H1 (cell line): ENCODE results near the gene CEP104. TPM values are rescaled to one million over a fixed set of nuclear protein-coding genes. Genes with fewer than 3 reads are reported as not detected.

Experiments
- CTCF ChIA-PET: fragments of 300-600 bp; sonication (Branson Sonifier 250); formaldehyde crosslinking; loops from one replicate; lab custom pipeline; 2021; ENCODE audit not compliant: partially characterized antibody; lab: Charles Lee
- POLR2A ChIA-PET: fragments of 300-600 bp; sonication (Branson Sonifier 250); formaldehyde crosslinking; loops from one replicate; lab custom pipeline; 2021; ENCODE audit warnings: inconsistent platforms; ENCODE audit not compliant: partially characterized antibody; lab: Charles Lee
- DNase-seq, 2 experiments: peaks; one replicate each; pipeline versions ENCODE4 v3.0.0 to v3.0.0-alpha.2; 2010 to 2022; ENCODE audit warnings: low spot score in 2 of 2, low read depth in 1 of 2, mixed read lengths in 1 of 2
- FAIRE-seq: peaks from 2 replicates; lab custom pipeline; 2011; peaks lifted over from hg19 to GRCh38; lab: Jason Lieb, UNC
- H2AFZ ChIP-seq: 2 replicates; pipeline ENCODE4 v1.8.1; 2012; ENCODE audit warnings: low read length, inconsistent platforms
- H2AK5ac ChIP-seq: 2 replicates; pipeline ENCODE4 v1.6.1; 2013; ENCODE audit warnings: low read depth, low read length
- H2BK120ac ChIP-seq: replicated peaks from 2 replicates; pipeline ENCODE3; 2013; ENCODE audit warnings: low read depth, low read length, inconsistent platforms
- H2BK12ac ChIP-seq: 2 replicates; pipeline ENCODE4 v1.6.1; 2013; ENCODE audit warnings: low read depth, low read length
- H2BK15ac ChIP-seq: 2 replicates; pipeline ENCODE4 v1.6.1; 2013; ENCODE audit warnings: low read length
- H2BK20ac ChIP-seq: 2 replicates; pipeline ENCODE4 v1.6.1; 2013; ENCODE audit warnings: low read length
- H2BK5ac ChIP-seq: 2 replicates; pipeline ENCODE4 v1.6.1; 2013; ENCODE audit warnings: low read depth, low read length
- H3K14ac ChIP-seq: 2 replicates; pipeline ENCODE4 v1.6.1; 2013; ENCODE audit warnings: inconsistent platforms; ENCODE audit not compliant: insufficient read length
- H3K18ac ChIP-seq: 2 replicates; pipeline ENCODE4 v1.6.1; 2013; ENCODE audit warnings: low read length; ENCODE audit errors: extremely low read depth
- H3K23ac ChIP-seq: 2 replicates; pipeline ENCODE4 v1.6.1; 2013; ENCODE audit warnings: inconsistent platforms; ENCODE audit not compliant: insufficient read length
- H3K23me2 ChIP-seq: 2 replicates; pipeline ENCODE4 v1.6.1; 2013; ENCODE audit warnings: low read depth, low read length
- H3K27ac ChIP-seq: 2 replicates; pipeline ENCODE4 v1.6.1; 2011; ENCODE audit warnings: low read depth, low read length, inconsistent platforms
- H3K27me3 ChIP-seq, 4 experiments: replicated peaks in 1 of 4; 1 replicate in 1 of 4; 2 replicates in 3 of 4; pipeline versions ENCODE4 v1.6.1 to v1.8.1; 2011 to 2013; ENCODE audit warnings: low read length in 3 of 4, mild to moderate bottlenecking in 3 of 4, inconsistent platforms in 2 of 4, mixed read lengths in 2 of 4, moderate library complexity in 1 of 4; ENCODE audit not compliant: control insufficient read depth in 3 of 4, insufficient read depth in 3 of 4; ENCODE audit errors: extremely low read depth in 1 of 4
- H3K36me3 ChIP-seq, 4 experiments: 2 replicates each; pipeline versions ENCODE4 v1.6.1 to v1.8.1; 2011 to 2013; ENCODE audit warnings: mild to moderate bottlenecking in 4 of 4, low read length in 3 of 4, moderate library complexity in 2 of 4, control low read depth in 1 of 4, inconsistent platforms in 1 of 4; ENCODE audit not compliant: insufficient read depth in 4 of 4, control insufficient read depth in 2 of 4
- H3K4ac ChIP-seq: replicated peaks from 2 replicates; pipeline ENCODE3; 2013; ENCODE audit warnings: low read length, low read depth, mixed read lengths, inconsistent platforms; ENCODE audit not compliant: insufficient read length
- H3K4me1 ChIP-seq, 4 experiments: replicated peaks in 1 of 4; 1 replicate in 1 of 4; 2 replicates in 3 of 4; pipeline versions ENCODE4 v1.6.1 to v1.8.1; 2011 to 2013; ENCODE audit warnings: low read length in 3 of 4, inconsistent platforms in 2 of 4, mixed read lengths in 1 of 4; ENCODE audit not compliant: insufficient read depth in 4 of 4, control insufficient read depth in 3 of 4
- H3K4me2 ChIP-seq, 2 experiments: 2 replicates each; pipeline versions ENCODE4 v1.6.1 to v1.8.1; 2011 to 2013; ENCODE audit warnings: low read depth in 2 of 2, low read length in 2 of 2, control low read depth in 1 of 2, inconsistent platforms in 1 of 2, mild to moderate bottlenecking in 1 of 2; ENCODE audit not compliant: insufficient read depth in 1 of 2
- H3K4me3 ChIP-seq, 4 experiments: fragments of 200-600, 300-600 bp in 1 of 4; sonication (generic), shearing (Covaris generic), sonication (Bioruptor Twin) in 1 of 4; 2 replicates each; pipeline versions ENCODE4 v1.5.1 to v1.8.1; 2011 to 2016; ENCODE audit warnings: low read length in 4 of 4, low read depth in 3 of 4, control low read depth in 2 of 4, inconsistent platforms in 2 of 4, mild to moderate bottlenecking in 2 of 4, mixed read lengths in 1 of 4, moderate library complexity in 1 of 4; ENCODE audit not compliant: insufficient read depth in 2 of 4; ENCODE audit errors: extremely low read depth in 1 of 4
- H3K56ac ChIP-seq: replicated peaks from 2 replicates; pipeline ENCODE3; 2013; ENCODE audit warnings: low read depth, mild to moderate bottlenecking, mixed read lengths, low read length, inconsistent platforms; ENCODE audit not compliant: insufficient read length
- H3K79me1 ChIP-seq: 2 replicates; pipeline ENCODE4 v1.6.1; 2013; ENCODE audit warnings: low read depth, low read length, control low read depth
- H3K79me2 ChIP-seq, 2 experiments: 2 replicates each; pipeline versions ENCODE4 v1.6.1 to v1.8.1; 2012 to 2013; ENCODE audit warnings: low read length in 2 of 2, mild to moderate bottlenecking in 2 of 2, inconsistent platforms in 1 of 2; ENCODE audit not compliant: insufficient read depth in 2 of 2, control insufficient read depth in 1 of 2
- H3K9ac ChIP-seq, 4 experiments: replicated peaks in 1 of 4; 1 replicate in 1 of 4; 2 replicates in 3 of 4; pipeline versions ENCODE4 v1.6.1 to v1.8.1; 2011 to 2013; ENCODE audit warnings: low read depth in 3 of 4, low read length in 3 of 4, control low read depth in 2 of 4, mild to moderate bottlenecking in 2 of 4, moderate library complexity in 2 of 4, inconsistent platforms in 1 of 4; ENCODE audit errors: extremely low read depth in 1 of 4
- H3K9me3 ChIP-seq, 2 experiments: 2 replicates each; pipeline versions ENCODE4 v1.6.1 to v1.8.1; 2012 to 2013; ENCODE audit warnings: mild to moderate bottlenecking in 2 of 2, moderate library complexity in 2 of 2, control low read depth in 1 of 2, inconsistent platforms in 1 of 2, low read depth in 1 of 2, low read length in 1 of 2, mixed read lengths in 1 of 2; ENCODE audit not compliant: insufficient read depth in 2 of 2
- H4K20me1 ChIP-seq, 2 experiments: replicated peaks in 1 of 2; 2 replicates each; pipeline versions ENCODE3 to v1.8.1; 2011 to 2013; ENCODE audit warnings: inconsistent platforms in 2 of 2, low read length in 2 of 2, mild to moderate bottlenecking in 1 of 2; ENCODE audit not compliant: insufficient read depth in 2 of 2, control insufficient read depth in 1 of 2
- H4K5ac ChIP-seq: 2 replicates; pipeline ENCODE4 v1.6.1; 2013; ENCODE audit warnings: low read length, low read depth, mixed read lengths, inconsistent platforms; ENCODE audit not compliant: insufficient read length
- H4K8ac ChIP-seq: 2 replicates; pipeline ENCODE4 v1.8.0; 2013; ENCODE audit warnings: mild to moderate bottlenecking, moderate library complexity, low read length, inconsistent platforms; ENCODE audit not compliant: insufficient read depth; ENCODE audit errors: extremely low read depth
- H4K91ac ChIP-seq: replicated peaks from 2 replicates; pipeline ENCODE3; 2013; ENCODE audit warnings: low read length, mixed read lengths, inconsistent platforms; ENCODE audit not compliant: insufficient read length
- BACH1 ChIP-seq: IDR thresholded peaks from 2 replicates; pipeline ENCODE4 v1.6.1; 2012; ENCODE audit warnings: low read length, improper control_type of control experiment
- CEBPB ChIP-seq: IDR thresholded peaks from 2 replicates; pipeline ENCODE4 v1.6.1; 2012; ENCODE audit warnings: low read depth, low read length
- CHD2 ChIP-seq: IDR thresholded peaks from 2 replicates; pipeline ENCODE4 v1.6.1; 2012; ENCODE audit warnings: low read length, improper control_type of control experiment
- EP300 ChIP-seq, 2 experiments: IDR thresholded peaks; 1 replicate in 1 of 2; 2 replicates in 1 of 2; pipeline ENCODE4 v1.6.1; 2011 to 2012; ENCODE audit warnings: low read depth in 2 of 2, low read length in 2 of 2, mild to moderate bottlenecking in 2 of 2, borderline replicate concordance in 1 of 2, inconsistent platforms in 1 of 2, moderate library complexity in 1 of 2
- MAFK ChIP-seq: IDR thresholded peaks from 2 replicates; pipeline ENCODE4 v1.6.1; 2012; ENCODE audit warnings: low read depth, mild to moderate bottlenecking, improper control_type of control experiment, low read length
- PHF8 ChIP-seq: fragments of 200-600 bp; sonication (generic); conservative IDR thresholded peaks from 2 replicates; pipeline ENCODE4 v1.7.1; 2012; ENCODE audit warnings: low read depth, mild to moderate bottlenecking, inconsistent platforms, low read length, moderate library complexity
- POU5F1 ChIP-seq: IDR thresholded peaks from 2 replicates; pipeline ENCODE4 v1.6.1; 2011; ENCODE audit warnings: low read depth, mild to moderate bottlenecking, low read length, moderate library complexity
- SP2 ChIP-seq: IDR thresholded peaks from 2 replicates; pipeline ENCODE4 v1.6.1; 2012; ENCODE audit warnings: mild to moderate bottlenecking, low read length, inconsistent platforms
- TAF1 ChIP-seq: IDR thresholded peaks from 2 replicates; pipeline ENCODE4 v1.6.1; 2011; ENCODE audit warnings: mild to moderate bottlenecking, low read depth, low read length
- TEAD4 ChIP-seq: IDR thresholded peaks from 2 replicates; pipeline ENCODE4 v1.6.1; 2012; ENCODE audit warnings: low read depth, low read length, inconsistent platforms, mixed read lengths
- WGBS, 2 experiments: shearing (Covaris generic) in 1 of 2; methylation state at CpG; one replicate each; pipeline versions ENCODE4 v1.1.6 to v1.1.7; 2013 to 2015; ENCODE audit warnings: low lambda C conversion rate in 2 of 2, mixed read lengths in 2 of 2, inconsistent platforms in 1 of 2, low coverage in 1 of 2, missing lambda C conversion rate in 1 of 2; ENCODE audit not compliant: insufficient replicate concordance in 2 of 2, insufficient coverage in 1 of 2, insufficient read length in 1 of 2; ENCODE audit errors: extremely low coverage in 1 of 2, missing lambda C conversion rate in 1 of 2; 5-methylcytosine and 5-hydroxymethylcytosine counted together
- polyA plus RNA-seq, 7 experiments: library from polyadenylated mRNA; depleted of rRNA in 3 of 7; stranded (reverse) in 5 of 7; unstranded in 2 of 7; fragments of >200 nt in 5 of 7; fragments of 200-250 nt in 2 of 7; gene quantifications; 1 replicate in 5 of 7; 2 replicates in 1 of 7; 4 replicates in 1 of 7; pipeline versions ENCODE4 v1.2.1 to v1.2.3, GENCODE V29; 2011 to 2013; ENCODE audit warnings: missing spikeins in 2 of 7, mixed read lengths in 2 of 7
- total RNA-seq: library from RNA; stranded (reverse); fragmentation: NEBNext Ultra II Directional; extraction: Animal tissue kit (Norgen Biotek cat#: 25700); gene quantifications from 2 replicates; pipeline ENCODE4 v1.2.1, GENCODE V29; 2021
- TF ChIP-seq, protein P1 (sequence below), 3 experiments: IDR thresholded peaks; 1 replicate in 2 of 3; 2 replicates in 1 of 3; pipeline versions ENCODE4 v1.5.1 to v1.6.1; 2011; ENCODE audit warnings: low read length in 3 of 3, mild to moderate bottlenecking in 3 of 3, inconsistent platforms in 2 of 3, low read depth in 1 of 3, moderate library complexity in 1 of 3; ENCODE audit not compliant: insufficient read depth in 1 of 3; ENCODE audit errors: control extremely low read depth in 1 of 3

The CEP104 gene
- total and polyA plus RNA-seq, 2 of the 8 experiments (the other 6 are each of a cell fraction or from before 2014, with no cell fraction given): 8.0 to 43.9 TPM

DNA sequence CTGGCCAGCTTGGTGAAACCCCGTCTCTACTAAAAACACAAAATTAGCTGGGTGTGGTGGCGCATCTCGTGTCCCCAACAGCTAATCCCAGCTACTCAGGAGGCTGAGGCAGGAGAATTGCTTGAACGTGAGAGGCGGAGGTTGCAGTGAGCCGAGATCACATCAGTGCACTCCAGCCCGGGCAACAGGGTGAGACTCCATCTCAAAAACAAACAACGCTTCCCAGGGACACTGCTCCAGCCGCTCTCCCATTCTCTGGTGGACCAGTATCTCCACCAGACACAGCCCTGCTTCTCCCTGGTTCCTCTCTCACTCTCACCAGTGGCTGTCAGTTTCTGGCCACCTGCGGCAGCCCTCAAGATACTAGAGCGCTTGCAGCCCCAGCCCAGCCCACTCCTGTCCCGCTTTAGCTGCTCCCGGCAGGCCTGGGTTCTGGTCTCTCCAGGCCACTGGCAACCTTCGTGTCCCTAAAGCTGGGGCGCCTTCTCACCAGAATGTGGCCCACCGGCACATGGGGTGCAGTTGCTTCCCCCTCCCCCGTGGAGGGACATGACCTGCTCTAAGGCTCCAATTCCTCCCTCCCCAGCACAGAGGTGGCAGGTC lies 39.8 kb downstream of the CEP104 start:
- H3K14ac ChIP-seq: no peak overlapping the region
- no peak overlapping the region; the same call in 1 of the 2 replicates for H2BK5ac ChIP-seq
- no peak overlapping the region for H2AFZ ChIP-seq
- H3K18ac ChIP-seq: no peak overlapping the region
- WGBS, 2 experiments: 94% methylated on average over 17 of the region's 17 CpGs; no CpG with 5 or more reads in 1 of the 2 experiments
- no peak overlapping the region for H3K27ac ChIP-seq
- no peak overlapping the region for H2BK120ac ChIP-seq
- H3K4me3 ChIP-seq: no peak overlapping the region
- no peak overlapping the region; the same call in 1 of the 2 replicates for H2BK12ac ChIP-seq
- H3K9ac ChIP-seq: no peak overlapping the region
- peaks cover 0 to 3% (median 0%) of the 10 kb centered on the region in 4 experiments; a peak in 1 of 8 replicates for H3K36me3 ChIP-seq
- ChIA-PET CTCF (interaction anchor here (0.6 to 2.7 kb wide), 4 partner anchors 11 to 42 kb away, joined by 3 to 8 read pairs (median 5); no protein-coding TSS in a partner anchor), POLR2A (interaction anchor here (0.9 kb wide), 1 partner anchor 22 kb away, joined by 3 read pairs; no protein-coding TSS in a partner anchor)
- H4K20me1 ChIP-seq: peaks cover 0 to 1% of the 10 kb centered on the region in 2 experiments
- H3K23ac ChIP-seq: no peak overlapping the region
- no peak overlapping the region for H4K91ac ChIP-seq
- no peak for FAIRE-seq
- no peaks in the 10 kb centered on the region; a peak in 1 of 7 replicates for H3K4me1 ChIP-seq
- H3K23me2 ChIP-seq: no peaks in the 10 kb centered on the region
- no peak for DNase-seq
- no peak overlapping the region for H4K8ac ChIP-seq
- no peaks in the 10 kb centered on the region for H3K79me1 ChIP-seq
- no peaks in the 10 kb centered on the region for H3K9me3 ChIP-seq
- no peak overlapping the region for H2BK15ac ChIP-seq
- H4K5ac ChIP-seq: no peak overlapping the region
- no peak overlapping the region for H2BK20ac ChIP-seq
- no peak overlapping the region for H3K4ac ChIP-seq
- H2AK5ac ChIP-seq: no peak overlapping the region
- no peak overlapping the region for H3K4me2 ChIP-seq
- no peaks in the 10 kb centered on the region for H3K79me2 ChIP-seq
- no peaks in the 10 kb centered on the region for H3K27me3 ChIP-seq
- H3K56ac ChIP-seq: no peak overlapping the region
- TF ChIP-seq SP2 (no peak), BACH1 (no peak), TAF1 (no peak), POU5F1 (no peak), CHD2 (no peak), EP300 (IDR thresholded peaks at IDR 0.05; ENCODE audit: borderline replicate concordance in 1 of 2, low read depth in 2 of 2, low read length in 2 of 2) (no peak), TEAD4 (no peak), CEBPB (no peak), PHF8 (no peak), MAFK (no peak)
- TF ChIP-seq, protein P1, sequence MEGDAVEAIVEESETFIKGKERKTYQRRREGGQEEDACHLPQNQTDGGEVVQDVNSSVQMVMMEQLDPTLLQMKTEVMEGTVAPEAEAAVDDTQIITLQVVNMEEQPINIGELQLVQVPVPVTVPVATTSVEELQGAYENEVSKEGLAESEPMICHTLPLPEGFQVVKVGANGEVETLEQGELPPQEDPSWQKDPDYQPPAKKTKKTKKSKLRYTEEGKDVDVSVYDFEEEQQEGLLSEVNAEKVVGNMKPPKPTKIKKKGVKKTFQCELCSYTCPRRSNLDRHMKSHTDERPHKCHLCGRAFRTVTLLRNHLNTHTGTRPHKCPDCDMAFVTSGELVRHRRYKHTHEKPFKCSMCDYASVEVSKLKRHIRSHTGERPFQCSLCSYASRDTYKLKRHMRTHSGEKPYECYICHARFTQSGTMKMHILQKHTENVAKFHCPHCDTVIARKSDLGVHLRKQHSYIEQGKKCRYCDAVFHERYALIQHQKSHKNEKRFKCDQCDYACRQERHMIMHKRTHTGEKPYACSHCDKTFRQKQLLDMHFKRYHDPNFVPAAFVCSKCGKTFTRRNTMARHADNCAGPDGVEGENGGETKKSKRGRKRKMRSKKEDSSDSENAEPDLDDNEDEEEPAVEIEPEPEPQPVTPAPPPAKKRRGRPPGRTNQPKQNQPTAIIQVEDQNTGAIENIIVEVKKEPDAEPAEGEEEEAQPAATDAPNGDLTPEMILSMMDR (IDR thresholded peaks at IDR 0.05; ENCODE audit: control extremely low read depth in 1 of 3, insufficient read depth in 1 of 3, low read depth in 1 of 3, low read length in 3 of 3): no peak
